ENCODE results near the gene PCP4L1.

GRCh38 chr1:161299347-161299746 is 40.8 kb downstream of the PCP4L1 start:
- TF ChIP-seq POLR2A (IDR thresholded peaks at IDR 0.05; ENCODE audit: low read depth, low read length) (no peak), POU2F2 (IDR thresholded peaks at IDR 0.05; ENCODE audit: low read depth, low read length) (no peak), TAF1 (IDR thresholded peaks at IDR 0.05; ENCODE audit: low read depth, low read length) (no peak), POLR2AphosphoS5 (IDR thresholded peaks at IDR 0.05; ENCODE audit: low read depth, low read length) (no peak), PAX5 (IDR thresholded peaks at IDR 0.05; ENCODE audit: insufficient read depth, low read length, severe bottlenecking) (no peak), SPI1 (IDR thresholded peaks at IDR 0.05; ENCODE audit: low read depth, low read length) (no peak)

Data from GM12891 (cell line).